PFSK-1 (cell line): ENCODE data around the gene EIF3A.

Experiments
- SIN3A ChIP-seq: IDR thresholded peaks from 2 replicates; pipeline ENCODE4 v1.6.1; 2012; ENCODE audit warnings: mild to moderate bottlenecking, low read length, moderate library complexity, borderline replicate concordance; ENCODE audit not compliant: insufficient read depth
- TAF1 ChIP-seq: IDR thresholded peaks from 2 replicates; pipeline ENCODE4 v1.6.1; 2012; ENCODE audit warnings: low read length, control low read depth, borderline replicate concordance; ENCODE audit not compliant: insufficient read depth

- no peak for TF ChIP-seq TAF1
- TF ChIP-seq SIN3A, result no peak
Observed at GRCh38 chr10:119073584-119073983, 7.0 kb downstream of the EIF3A start.
